Stimulated activated CD8-positive, alpha-beta memory T cell treated with anti-CD3 and anti-CD28 coated beads, Interleukin-4, amount 100 ng/mL, for 4 hours (primary cell): ENCODE measurements around the gene TDRD3.
"Not testable (repeated sequence)": the region's sequence is repeated elsewhere in the genome, so short reads cannot be mapped to it uniquely, and the experiment has no call there.

ENCODE experiments used
- DNase-seq, 2 donors: peaks; one replicate each; pipeline ENCODE4 v3.0.0-alpha.2; 2020; ENCODE audit warnings: low read depth in 2 of 2, low spot score in 1 of 2

TDRD3 gene

GRCh38 chr13:60396783-60397703 lies at the start of gene TDRD3:
Gene TDRD3 (plus strand): TSS chr13:60397220. CDS start chr13:60397365, 145 bp downstream.
- DNase-seq = peak; percentile 52 to 61

- no peak for DNase-seq
Observed at GRCh38 chr13:60347690-60348089, 49.3 kb upstream of the TDRD3 start.

GRCh38 chr13:60348097-60348496 lies 48.9 kb upstream of the TDRD3 start:
- DNase-seq = no peak

- DNase-seq = no peak
Observed at GRCh38 chr13:60351326-60351725, 45.7 kb upstream of the TDRD3 start.

- no peak for DNase-seq
Observed at GRCh38 chr13:60351855-60352615, 45.0 kb upstream of the TDRD3 start.

GRCh38 chr13:60352644-60353043 lies 44.4 kb upstream of the TDRD3 start:
- no peak for DNase-seq

GRCh38 chr13:60355056-60355455 lies 42.0 kb upstream of the TDRD3 start:
- no peak for DNase-seq

GRCh38 chr13:60356970-60357369 lies 40.0 kb upstream of the TDRD3 start:
- no peak for DNase-seq

GRCh38 chr13:60358453-60358852 lies 38.6 kb upstream of the TDRD3 start:
- no peak for DNase-seq

GRCh38 chr13:60363288-60363687 lies 33.7 kb upstream of the TDRD3 start:
- no peak for DNase-seq

- no peak for DNase-seq
Observed at GRCh38 chr13:60369242-60369641, 27.8 kb upstream of the TDRD3 start.

GRCh38 chr13:60370343-60370742 lies 26.7 kb upstream of the TDRD3 start:
- no peak for DNase-seq

- no peak for DNase-seq
Observed at GRCh38 chr13:60372141-60372540, 24.9 kb upstream of the TDRD3 start.

- DNase-seq = not testable (repeated sequence)
Observed at GRCh38 chr13:60379282-60379681, 17.7 kb upstream of the TDRD3 start.

GRCh38 chr13:60379837-60380565 lies 17.0 kb upstream of the TDRD3 start:
- no peak for DNase-seq

- no peak for DNase-seq
Observed at GRCh38 chr13:60384911-60385310, 12.1 kb upstream of the TDRD3 start.

- DNase-seq = no peak
Observed at GRCh38 chr13:60386250-60386649, 10.8 kb upstream of the TDRD3 start.

- DNase-seq = no peak
Observed at GRCh38 chr13:60392131-60392530, 4.9 kb upstream of the TDRD3 start.

- DNase-seq = peak; percentile 64 to 78
Observed at GRCh38 chr13:60395971-60396782, 843 bp upstream of the TDRD3 start.

- DNase-seq = peak in 1 of 2 donors; percentile 14
Observed at GRCh38 chr13:60397704-60398378, 821 bp downstream of the TDRD3 start.
